HEK293T (cell line): ENCODE results near the gene PAPPA.

ENCODE experiments used
- CTCF ChIA-PET: fragments of 350-600 bp; formaldehyde crosslinking; extraction: SDS; loops from one replicate; lab custom pipeline; 2021; ENCODE audit warnings: antibody characterized with exemption, inconsistent platforms; lab: Yijun Ruan, JAX
- POLR2A ChIA-PET: fragments of 350-600 bp; formaldehyde crosslinking; extraction: SDS; loops from one replicate; lab custom pipeline; 2020; ENCODE audit warnings: antibody characterized with exemption, inconsistent platforms; lab: Yijun Ruan, JAX
- DNase-seq: peaks from one replicate; pipeline ENCODE4 v3.0.0; 2012; ENCODE audit warnings: mixed read lengths; ENCODE audit errors: extremely low spot score
- ARNT ChIP-seq: fragments of 450-650 bp; IDR thresholded peaks from 2 replicates; pipeline ENCODE4 v1.6.1; 2017; ENCODE audit warnings: mild to moderate bottlenecking
- BHLHE40 ChIP-seq: fragments of 450-650 bp; IDR thresholded peaks from 2 replicates; pipeline ENCODE4 v1.6.1; 2016; ENCODE audit warnings: mild to moderate bottlenecking, moderate library complexity, borderline replicate concordance
- CTBP1 ChIP-seq: fragments of 450-650 bp; IDR thresholded peaks from 2 replicates; pipeline ENCODE4 v1.6.1; 2016; ENCODE audit warnings: borderline replicate concordance
- ELF4 ChIP-seq: fragments of 450-650 bp; IDR thresholded peaks from 2 replicates; pipeline ENCODE4 v1.6.1; 2017; ENCODE audit warnings: antibody characterized with exemption
- FOXA1 ChIP-seq: fragments of 450-650 bp; IDR thresholded peaks from 2 replicates; pipeline ENCODE4 v1.6.1; 2016; ENCODE audit warnings: mild to moderate bottlenecking
- FOXK2 ChIP-seq: fragments of 450-650 bp; IDR thresholded peaks from 2 replicates; pipeline ENCODE4 v1.6.1; 2016; ENCODE audit warnings: mild to moderate bottlenecking
- FOXM1 ChIP-seq: fragments of 450-650 bp; IDR thresholded peaks from 2 replicates; pipeline ENCODE4 v1.6.1; 2017; ENCODE audit warnings: mild to moderate bottlenecking, borderline replicate concordance
- HDGF ChIP-seq: fragments of 450-650 bp; IDR thresholded peaks from 2 replicates; pipeline ENCODE4 v1.6.1; 2017; ENCODE audit warnings: antibody characterized with exemption, borderline replicate concordance
- L3MBTL2 ChIP-seq: fragments of 450-650 bp; conservative IDR thresholded peaks from 2 replicates; pipeline ENCODE4 v1.6.1; 2016; ENCODE audit warnings: mild to moderate bottlenecking
- LEF1 ChIP-seq: fragments of 450-650 bp; IDR thresholded peaks from 2 replicates; pipeline ENCODE4 v1.6.1; 2017; ENCODE audit warnings: mild to moderate bottlenecking, borderline replicate concordance
- NFRKB ChIP-seq: fragments of 450-650 bp; IDR thresholded peaks from 2 replicates; pipeline ENCODE4 v1.6.1; 2016; ENCODE audit warnings: mild to moderate bottlenecking, moderate library complexity
- PKNOX1 ChIP-seq: fragments of 450-650 bp; IDR thresholded peaks from 2 replicates; pipeline ENCODE4 v1.6.1; 2016
- SP1 ChIP-seq: fragments of 450-650 bp; IDR thresholded peaks from 2 replicates; pipeline ENCODE4 v1.6.1; 2017
- SUZ12 ChIP-seq: fragments of 450-650 bp; IDR thresholded peaks from 2 replicates; pipeline ENCODE4 v1.6.1; 2016; ENCODE audit warnings: mild to moderate bottlenecking
- TARDBP ChIP-seq: fragments of 450-650 bp; IDR thresholded peaks from 2 replicates; pipeline ENCODE4 v1.6.1; 2016
- ZNF384 ChIP-seq: fragments of 450-650 bp; IDR thresholded peaks from 2 replicates; pipeline ENCODE4 v1.6.1; 2016

The PAPPA gene

DNA sequence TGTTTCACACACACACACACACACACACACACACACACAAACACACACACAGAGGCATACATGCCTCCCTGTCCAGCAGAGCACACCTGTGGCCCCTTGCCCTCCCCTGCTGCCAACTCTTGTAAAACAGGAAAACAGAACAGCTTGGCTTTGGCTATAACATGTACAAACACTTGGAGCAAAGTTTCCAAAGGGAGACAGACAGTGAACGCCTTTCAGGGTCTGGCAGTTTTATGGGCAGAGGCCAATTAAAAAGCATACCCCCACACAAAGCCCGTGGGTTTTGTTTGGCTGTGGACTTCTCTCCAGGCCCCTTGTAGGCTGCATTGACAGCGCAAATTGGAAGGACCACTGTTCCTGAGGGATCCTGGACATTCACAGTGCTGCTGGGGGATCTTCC lies 265.6 kb downstream of the PAPPA start:
- CTCF ChIA-PET = interaction anchor here (0.7 kb wide), 1 partner anchor 76 kb away, joined by 3 read pairs; no protein-coding TSS in a partner anchor
- DNase-seq = no peak
- POLR2A ChIA-PET = no interaction called here
- no peak for TF ChIP-seq CTBP1
- TF ChIP-seq TARDBP = no peak
- no peak for TF ChIP-seq LEF1
- TF ChIP-seq SUZ12 = no peak
- TF ChIP-seq FOXA1 = no peak
- TF ChIP-seq FOXM1 = no peak
- TF ChIP-seq PKNOX1 = no peak
- no peak for TF ChIP-seq HDGF
- no peak for TF ChIP-seq SP1
- TF ChIP-seq FOXK2 = no peak
- TF ChIP-seq NFRKB = no peak
- no peak for TF ChIP-seq ARNT
- no peak for TF ChIP-seq ELF4
- TF ChIP-seq ZNF384 = no peak
- TF ChIP-seq L3MBTL2 = no peak
- no peak for TF ChIP-seq BHLHE40

DNA sequence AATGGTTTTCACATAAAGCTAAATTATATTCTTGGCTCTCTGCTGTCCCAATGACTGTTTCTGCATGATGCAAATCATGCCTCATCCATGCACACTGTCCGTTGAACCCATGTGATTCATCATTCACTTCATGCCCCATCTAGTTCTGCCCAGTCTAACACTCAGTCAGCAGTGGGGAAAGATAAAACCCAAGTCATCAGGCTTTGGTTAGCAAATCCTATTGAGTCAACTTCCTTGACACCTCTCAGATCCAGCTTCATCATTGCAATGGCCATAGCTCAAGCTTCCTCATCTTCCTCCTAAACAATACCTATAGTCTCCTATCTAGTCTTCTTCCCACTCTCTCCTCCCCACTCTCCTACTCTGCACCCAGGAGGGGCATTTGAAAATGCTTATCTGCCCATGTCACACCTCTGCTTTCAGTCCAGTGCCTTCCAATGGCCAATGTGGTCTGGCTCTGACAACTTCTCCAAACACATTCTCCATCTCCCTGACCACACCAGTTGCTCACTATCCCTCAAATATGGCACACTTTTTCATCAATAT lies 267.5 kb downstream of the PAPPA start:
- no peak for DNase-seq
- POLR2A ChIA-PET = no interaction called here
- TF ChIP-seq ZNF384 (no peak), CTBP1 (no peak), ARNT (no peak), FOXM1 (no peak), NFRKB (no peak), ELF4 (no peak), L3MBTL2 (no peak), SUZ12 (no peak), FOXK2 (no peak), TARDBP (no peak), FOXA1 (no peak), HDGF (no peak), LEF1 (no peak), BHLHE40 (no peak)
- CTCF ChIA-PET = no interaction called here

- ChIA-PET CTCF (no interaction called here), POLR2A (no interaction called here)
- TF ChIP-seq ARNT = no peak
These were observed 268.8 kb downstream of the PAPPA start for GRCh38 chr9:116422119-116422979.

DNA sequence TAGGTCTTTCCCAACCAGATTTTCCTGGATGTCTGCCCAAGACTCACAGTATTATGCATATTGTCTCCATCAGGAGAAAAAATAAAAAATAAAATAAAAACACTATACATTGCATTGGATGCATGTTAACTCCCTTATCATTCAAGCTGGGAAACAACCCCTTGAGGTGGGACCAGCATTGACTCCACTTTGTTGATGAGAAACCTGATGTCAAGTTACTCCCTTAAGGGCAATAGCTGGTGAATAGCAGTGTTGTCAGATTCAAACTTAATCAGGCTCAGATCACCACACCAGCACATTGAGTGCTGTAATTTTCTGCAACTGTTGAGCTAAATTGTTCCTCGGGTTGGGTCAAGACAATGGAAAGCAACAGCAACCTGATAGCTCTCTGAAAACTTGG lies 269.6 kb downstream of the PAPPA start:
- CTCF ChIA-PET = no interaction called here
- DNase-seq = no peak
- TF ChIP-seq CTBP1 (no peak), FOXA1 (no peak), ELF4 (no peak), HDGF (no peak), FOXM1 (no peak), SP1 (no peak), PKNOX1 (no peak)
- POLR2A ChIA-PET = no interaction called here

More at GRCh38 chr9:116422119-116422979, 268.8 kb downstream of the PAPPA start:
- no peak for DNase-seq

DNA sequence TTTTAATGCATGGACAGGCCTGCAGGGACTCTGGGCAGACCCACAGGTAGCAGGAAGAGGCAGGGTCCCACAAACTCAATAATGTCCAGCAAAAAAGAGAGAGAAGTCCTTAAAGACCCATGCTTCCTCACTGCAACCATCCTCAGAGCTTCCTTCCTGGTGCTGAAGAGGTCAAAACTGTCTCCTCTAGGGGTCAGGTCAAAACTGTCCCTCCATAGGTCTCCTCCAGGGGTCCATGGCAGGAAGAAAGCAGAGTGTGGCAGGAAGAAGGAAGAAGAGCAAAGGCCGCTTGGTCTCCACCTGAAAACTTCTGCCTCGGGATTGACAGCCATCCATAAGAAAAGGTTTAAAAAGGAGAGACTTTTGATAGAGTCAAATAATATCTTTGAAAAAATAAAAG lies 271.7 kb downstream of the PAPPA start:
- ChIA-PET POLR2A (no interaction called here), CTCF (no interaction called here)
- no peak for TF ChIP-seq FOXM1
- no peak for TF ChIP-seq ZNF384
- DNase-seq = no peak

- POLR2A ChIA-PET = no interaction called here
- CTCF ChIA-PET = no interaction called here
- no peak for DNase-seq
- no peak for TF ChIP-seq CTBP1
These were observed 277.3 kb downstream of the PAPPA start for GRCh38 chr9:116430849-116431248.

DNA sequence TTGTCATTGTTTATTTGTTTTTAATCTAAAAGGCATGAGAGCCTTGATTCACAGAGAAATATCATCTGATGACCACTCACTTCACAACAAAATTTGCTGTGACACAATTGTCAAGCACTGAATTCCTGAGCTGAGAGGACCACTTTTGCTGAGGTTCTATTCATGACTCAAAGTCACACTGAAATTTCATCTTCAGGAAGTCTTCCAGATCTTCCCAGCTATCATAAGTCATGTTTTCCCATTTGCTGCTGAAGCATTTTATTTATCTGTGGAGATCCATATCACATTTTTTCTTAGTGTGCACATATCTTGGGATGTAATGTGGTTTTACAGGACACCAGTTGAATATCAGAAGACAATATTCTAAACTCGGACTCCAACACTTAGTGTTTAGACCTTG lies 278.5 kb downstream of the PAPPA start:
- CTCF ChIA-PET = no interaction called here
- no peak for TF ChIP-seq FOXK2
- POLR2A ChIA-PET = no interaction called here
- no peak for DNase-seq
